ENCODE results near the gene PGLYRP3. TPM values are rescaled to one million over a fixed set of nuclear protein-coding genes. Genes with fewer than 3 reads are reported as not detected.

The PGLYRP3 gene
- total RNA-seq, 1 donor from 2014 or later, result not detected

GRCh38 chr1:153288634-153289275 is 24.0 kb downstream of the PGLYRP3 start:
- peak; percentile 40 for ATAC-seq (ENCODE audit: low read depth)
- Mint-ChIP-seq H3K4me1 (peaks cover 23% of the 10 kb centered on the region), H3K27me3 (peaks cover 8% of the 10 kb centered on the region), H3K27ac (no peak overlapping the region), H3K9me3 (no peaks in the 10 kb centered on the region), H3K36me3 (ENCODE audit: low read depth) (no peaks in the 10 kb centered on the region), H3K4me3 (no peak overlapping the region)
- intact Hi-C loops (cut with micrococcal nuclease), result no loop called here
- CTCF ChIA-PET, result interaction anchor here (1.4 to 1.7 kb wide), 2 partner anchors 11 to 26 kb away, joined by 3 to 5 read pairs; no protein-coding TSS in a partner anchor
- DNase-seq, result no peak
- no peak for TF ChIP-seq CTCF (IDR thresholded peaks at IDR 0.05)
- POLR2A ChIA-PET, result no interaction called here

GRCh38 chr1:153277852-153278251 is 34.9 kb downstream of the PGLYRP3 start:
- Mint-ChIP-seq H3K27ac (no peak overlapping the region), H3K4me1 (no peaks in the 10 kb centered on the region), H3K4me3 (no peak overlapping the region), H3K36me3 (ENCODE audit: low read depth) (no peaks in the 10 kb centered on the region), H3K9me3 (no peaks in the 10 kb centered on the region), H3K27me3 (peaks cover 28% of the 10 kb centered on the region)
- TF ChIP-seq CTCF (IDR thresholded peaks at IDR 0.05), result peak; percentile 27
- DNase-seq, result peak; percentile 40
- ChIA-PET POLR2A (no interaction called here), CTCF (interaction anchor here (0.6 to 1.5 kb wide), 8 partner anchors 11 to 408 kb away, joined by 3 to 8 read pairs (median 5); partner anchors contain the start of gene LORICRIN)
- peak; percentile 84 for ATAC-seq (ENCODE audit: low read depth)
- intact Hi-C loops (cut with micrococcal nuclease), result loop anchor here (1.0 to 5.0 kb wide), 4 partner anchors 15 to 621 kb away; no protein-coding TSS in a partner anchor

GRCh38 chr1:153272186-153272585 is 40.6 kb downstream of the PGLYRP3 start:
- ATAC-seq (ENCODE audit: low read depth) (no peak), DNase-seq (no peak)
- ChIA-PET POLR2A (interaction anchor here (1.0 kb wide), 1 partner anchor 9 kb away, joined by 3 read pairs; no protein-coding TSS in a partner anchor), CTCF (no interaction called here)
- no peak overlapping the region for H3K4me3 Mint-ChIP-seq
- H3K27ac Mint-ChIP-seq, result no peak overlapping the region
- no peaks in the 10 kb centered on the region for H3K4me1 Mint-ChIP-seq
- H3K9me3 Mint-ChIP-seq, result no peaks in the 10 kb centered on the region
- H3K27me3 Mint-ChIP-seq, result peaks cover 17% of the 10 kb centered on the region
- TF ChIP-seq CTCF (IDR thresholded peaks at IDR 0.05), result no peak
- intact Hi-C loops (cut with micrococcal nuclease), result no loop called here
- no peaks in the 10 kb centered on the region for H3K36me3 Mint-ChIP-seq (ENCODE audit: low read depth)

DNA sequence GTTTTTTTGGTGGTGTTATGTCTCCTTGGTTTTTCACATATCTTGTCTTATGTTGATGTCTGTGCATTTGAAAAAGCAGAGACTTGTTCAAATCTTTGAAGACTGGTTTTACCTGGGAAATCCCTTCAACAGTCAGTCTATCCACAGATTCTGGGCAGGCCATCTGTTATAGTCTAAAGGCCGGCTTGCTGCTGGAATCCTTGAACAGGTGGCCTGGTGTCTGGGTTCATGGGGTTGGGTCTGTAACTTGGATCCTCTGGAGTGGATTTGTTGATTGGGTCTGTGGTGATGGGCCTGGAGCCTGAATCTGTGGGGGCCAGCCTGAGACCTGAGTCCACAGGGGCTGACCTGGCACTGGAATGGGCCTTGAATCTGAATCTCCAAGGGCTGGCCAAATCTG is 41.0 kb downstream of the PGLYRP3 start:
- intact Hi-C loops (cut with micrococcal nuclease), result no loop called here
- H3K4me3 Mint-ChIP-seq, result no peak overlapping the region
- DNase-seq (no peak), ATAC-seq (ENCODE audit: low read depth) (no peak)
- no peaks in the 10 kb centered on the region for H3K9me3 Mint-ChIP-seq
- POLR2A ChIA-PET, result no interaction called here
- H3K27ac Mint-ChIP-seq, result no peak overlapping the region
- CTCF ChIA-PET, result no interaction called here
- no peak for TF ChIP-seq CTCF (IDR thresholded peaks at IDR 0.05)
- H3K36me3 Mint-ChIP-seq (ENCODE audit: low read depth), result no peaks in the 10 kb centered on the region
- no peaks in the 10 kb centered on the region for H3K4me1 Mint-ChIP-seq
- peaks cover 20% of the 10 kb centered on the region for H3K27me3 Mint-ChIP-seq

GRCh38 chr1:153265457-153265856 is 47.3 kb downstream of the PGLYRP3 start:
- intact Hi-C loops (cut with micrococcal nuclease), result no loop called here
- no peak overlapping the region for H3K27ac Mint-ChIP-seq
- no peak for ATAC-seq (ENCODE audit: low read depth)
- ChIA-PET POLR2A (no interaction called here), CTCF (no interaction called here)
- no peak overlapping the region for H3K4me3 Mint-ChIP-seq
- H3K36me3 Mint-ChIP-seq (ENCODE audit: low read depth), result no peaks in the 10 kb centered on the region
- H3K4me1 Mint-ChIP-seq, result peaks cover 25% of the 10 kb centered on the region
- no peak for DNase-seq
- H3K27me3 Mint-ChIP-seq, result peaks cover 37% of the 10 kb centered on the region
- no peak for TF ChIP-seq CTCF (IDR thresholded peaks at IDR 0.05)
- no peaks in the 10 kb centered on the region for H3K9me3 Mint-ChIP-seq
